GM12801 (cell line): ENCODE measurements around the gene CXCL1.

Experiments
- CTCF ChIP-seq: IDR thresholded peaks from one replicate; pipeline ENCODE4 v1.5.1; 2011; ENCODE audit warnings: control low read depth; ENCODE audit not compliant: insufficient read length; ENCODE audit errors: extremely low read depth

Gene CXCL1

GRCh38 chr4:73844345-73844744, 24.8 kb upstream of the CXCL1 start:
- no peak for TF ChIP-seq CTCF

- no peak for TF ChIP-seq CTCF
These were observed 24.4 kb upstream of the CXCL1 start for GRCh38 chr4:73844806-73845205.

- TF ChIP-seq CTCF, result no peak
These were observed 21.5 kb upstream of the CXCL1 start for GRCh38 chr4:73847526-73848182.

GRCh38 chr4:73848183-73848777, 20.9 kb upstream of the CXCL1 start:
- TF ChIP-seq CTCF, result no peak

- no peak for TF ChIP-seq CTCF
These were observed 18.8 kb upstream of the CXCL1 start for GRCh38 chr4:73850261-73850970.

- TF ChIP-seq CTCF, result no peak
These were observed 17.9 kb upstream of the CXCL1 start for GRCh38 chr4:73851293-73851692.

- TF ChIP-seq CTCF, result no peak
These were observed 16.4 kb upstream of the CXCL1 start for GRCh38 chr4:73852771-73853170.
